CD4-positive, CD25-positive, alpha-beta regulatory T cell (primary cell): Measurements from ENCODE around the gene JMJD1C. TPM values are rescaled to one million over a fixed set of nuclear protein-coding genes. Genes with fewer than 3 reads are reported as not detected.

Experiments used
- ATAC-seq, 2 donors: fragments of 150-1000 bp; cut with Tn5 transposase; one replicate each; pipeline ENCODE4 v1.10.0; 2021; ENCODE audit warnings: low read depth in 2 of 2, moderate number of reproducible peaks in 2 of 2, moderate library complexity in 1 of 2
- DNase-seq, 3 donors: peaks; one replicate each; pipeline versions ENCODE4 v3.0.0 to v3.0.0-alpha.2; 2012 to 2022; ENCODE audit warnings: mixed read lengths in 1 of 3
- H3K27ac ChIP-seq: one replicate; pipeline ENCODE4 v1.7.0; 2013; ENCODE audit warnings: mild to moderate bottlenecking, low read length; ENCODE audit not compliant: insufficient read depth, poor library complexity, severe bottlenecking
- H3K27me3 ChIP-seq: one replicate; pipeline ENCODE4 v1.7.0; 2013; ENCODE audit warnings: low read length; ENCODE audit not compliant: control insufficient read depth, insufficient read depth
- H3K36me3 ChIP-seq: one replicate; pipeline ENCODE4 v1.7.0; 2013; ENCODE audit warnings: mild to moderate bottlenecking, low read length, moderate library complexity; ENCODE audit not compliant: control insufficient read depth, insufficient read depth
- H3K4me1 ChIP-seq: 2 replicates; pipeline ENCODE4 v1.7.0; 2013; ENCODE audit warnings: mild to moderate bottlenecking, low read length; ENCODE audit not compliant: insufficient read depth, control insufficient read depth, poor library complexity, severe bottlenecking
- H3K4me3 ChIP-seq: one replicate; pipeline ENCODE4 v1.7.0; 2013; ENCODE audit warnings: low read depth, mild to moderate bottlenecking, low read length, moderate library complexity
- H3K9me3 ChIP-seq, 2 experiments: 1 replicate in 1 of 2; 2 replicates in 1 of 2; pipeline ENCODE4 v1.7.0; 2013; ENCODE audit warnings: low read length in 2 of 2, mild to moderate bottlenecking in 1 of 2, moderate library complexity in 1 of 2; ENCODE audit not compliant: control insufficient read depth in 2 of 2
- H3K27ac Mint-ChIP-seq, 3 donors: one replicate each; pipeline ENCODE4 v1.8.0; 2020 to 2022; ENCODE audit warnings: mild to moderate bottlenecking in 3 of 3, mixed read lengths in 3 of 3, moderate library complexity in 2 of 3
- H3K27me3 Mint-ChIP-seq: one replicate; pipeline ENCODE4 v1.8.0; 2022; ENCODE audit warnings: mild to moderate bottlenecking, mixed read lengths
- H3K36me3 Mint-ChIP-seq: one replicate; pipeline ENCODE4 v1.8.0; 2020; ENCODE audit warnings: mixed read lengths
- H3K4me1 Mint-ChIP-seq, 4 donors: one replicate each; pipeline ENCODE4 v1.8.0; 2020 to 2022; ENCODE audit warnings: mixed read lengths in 4 of 4, mild to moderate bottlenecking in 1 of 4
- H3K4me3 Mint-ChIP-seq, 4 donors: one replicate each; pipeline ENCODE4 v1.8.0; 2020 to 2022; ENCODE audit warnings: mild to moderate bottlenecking in 4 of 4, mixed read lengths in 4 of 4, moderate library complexity in 3 of 4
- H3K9me3 Mint-ChIP-seq, 7 donors: one replicate each; pipeline ENCODE4 v1.8.0; 2020 to 2022; ENCODE audit warnings: mixed read lengths in 7 of 7, mild to moderate bottlenecking in 3 of 7, moderate library complexity in 2 of 7
- polyA plus RNA-seq, 4 donors: library from polyadenylated mRNA; unstranded; fragments of 300-500 nt; fragmentation: Illumina TruSeq; gene quantifications; one replicate each; pipeline ENCODE4 v1.2.3, GENCODE V29; 2021
- total RNA-seq: library from RNA; stranded (reverse); gene quantifications from one replicate; pipeline ENCODE4 v1.2.3, GENCODE V29; 2022

JMJD1C gene
- 222 TPM for total RNA-seq
- 10 to 100 TPM; 35.5 to 48.9 (median 41.8) TPM for polyA plus RNA-seq

DNA sequence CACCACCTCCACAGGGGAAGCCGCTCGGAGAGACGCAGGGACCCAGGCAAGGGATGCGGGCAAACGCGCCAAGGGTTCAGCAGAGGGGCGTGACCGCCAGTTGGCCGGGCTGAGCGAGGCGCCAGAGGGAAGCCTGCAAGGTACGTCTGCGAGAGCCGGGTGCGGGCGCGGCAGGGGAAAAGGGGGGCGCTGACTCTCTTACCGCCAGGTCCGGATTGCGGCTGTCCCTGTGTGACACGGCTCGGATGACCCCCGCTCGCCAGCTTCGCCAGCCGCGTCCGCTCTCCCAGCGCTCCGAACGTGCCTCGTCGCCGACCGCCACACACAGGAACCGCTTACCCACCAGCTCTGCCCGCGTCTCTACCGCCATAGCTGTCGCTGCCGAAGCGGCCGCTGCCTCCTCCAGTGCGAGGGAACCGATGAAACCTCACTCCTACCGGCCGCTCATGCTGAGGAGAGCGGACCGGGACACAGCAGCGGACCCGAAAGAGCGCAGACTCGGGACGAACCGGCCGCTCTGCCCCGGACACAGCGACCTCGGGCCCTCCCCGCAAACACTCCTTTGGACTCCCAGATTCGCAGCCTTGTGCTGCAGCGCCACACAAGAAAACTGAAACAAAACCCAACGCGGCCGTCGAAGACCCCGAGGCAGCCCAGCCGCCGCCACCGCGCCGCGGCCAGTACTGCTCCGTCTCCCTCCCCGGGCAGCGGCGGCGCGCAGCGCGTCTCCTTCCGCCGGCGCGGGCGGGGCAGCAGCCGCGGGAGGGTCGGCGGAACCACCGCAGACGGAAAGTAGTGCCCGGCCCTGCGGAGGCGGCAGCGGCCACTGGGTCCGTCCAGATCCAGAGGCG lies at the start of gene JMJD1C:
JMJD1C (minus strand) TSS at position 685 of the 851 bp plus-strand sequence; CDS start at position 370, 315 bp downstream.
- peaks cover 20 to 41% (median 24%) of the 10 kb centered on the region in 4 donors for H3K4me1 Mint-ChIP-seq
- H3K4me3 Mint-ChIP-seq: peak within 1 kb of the TSS; percentile 89 to 98 (median 93)
- peaks cover 11% of the 10 kb centered on the region for H3K4me1 ChIP-seq
- H3K27ac ChIP-seq: peak within 1 kb of the TSS; percentile 20
- peak; percentile 66 to 73 for ATAC-seq
- H3K9me3 Mint-ChIP-seq: no peaks in the 10 kb centered on the region
- H3K27me3 ChIP-seq: no peaks in the 10 kb centered on the region
- H3K27me3 Mint-ChIP-seq: peaks cover 12% of the 10 kb centered on the region
- H3K4me3 ChIP-seq: peak within 1 kb of the TSS; percentile 76
- H3K27ac Mint-ChIP-seq: peak within 1 kb of the TSS; percentile 82 to 97 (median 93)
- no peaks in the 10 kb centered on the region for H3K36me3 Mint-ChIP-seq
- no peaks in the 10 kb centered on the region for H3K9me3 ChIP-seq
- peak; percentile 38 to 72 (median 62) for DNase-seq
- H3K36me3 ChIP-seq: no peaks in the 10 kb centered on the region

DNA sequence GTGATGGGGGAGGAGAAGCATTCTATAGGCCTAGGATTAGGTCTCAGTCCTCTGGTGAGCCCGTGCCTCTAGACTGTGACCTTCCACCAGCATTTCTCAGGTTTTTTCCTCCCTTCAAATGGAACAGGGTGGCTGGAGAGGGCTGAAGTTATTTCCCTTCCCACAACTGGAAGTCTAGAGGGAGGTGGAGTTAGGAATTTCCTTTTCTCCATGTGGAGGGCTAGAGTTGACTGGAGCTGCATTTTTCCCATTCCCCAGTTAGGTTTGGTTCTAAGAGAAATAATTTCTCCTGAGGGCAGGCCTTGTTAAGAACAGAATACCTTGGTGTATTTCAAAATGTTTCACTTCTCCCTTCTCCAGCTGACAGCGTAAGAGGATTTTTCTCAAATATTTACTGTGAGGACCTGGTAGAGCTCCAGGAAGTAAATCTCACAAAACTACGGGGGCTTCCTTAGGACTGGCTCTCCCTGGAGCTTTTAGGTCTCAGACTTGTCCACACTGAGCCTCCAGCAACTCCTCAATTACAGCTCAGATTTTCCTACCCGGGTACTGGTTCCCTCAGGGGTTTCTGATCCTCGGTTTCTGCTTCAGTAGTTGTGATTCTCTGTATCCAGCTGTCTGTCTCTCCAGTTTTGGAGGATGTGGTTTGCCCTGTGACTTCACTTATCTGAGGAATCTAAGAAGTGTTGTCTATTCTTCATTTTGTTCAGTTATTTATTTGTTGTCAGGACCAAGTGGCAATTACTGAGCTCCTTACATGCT lies 49.4 kb upstream of the JMJD1C start:
- peak overlapping the region in 2 of 3 donors; percentile 42 to 43 for H3K27ac Mint-ChIP-seq
- no peak overlapping the region for H3K27ac ChIP-seq
- peak in 1 of 2 donors; percentile 20 for ATAC-seq

DNA sequence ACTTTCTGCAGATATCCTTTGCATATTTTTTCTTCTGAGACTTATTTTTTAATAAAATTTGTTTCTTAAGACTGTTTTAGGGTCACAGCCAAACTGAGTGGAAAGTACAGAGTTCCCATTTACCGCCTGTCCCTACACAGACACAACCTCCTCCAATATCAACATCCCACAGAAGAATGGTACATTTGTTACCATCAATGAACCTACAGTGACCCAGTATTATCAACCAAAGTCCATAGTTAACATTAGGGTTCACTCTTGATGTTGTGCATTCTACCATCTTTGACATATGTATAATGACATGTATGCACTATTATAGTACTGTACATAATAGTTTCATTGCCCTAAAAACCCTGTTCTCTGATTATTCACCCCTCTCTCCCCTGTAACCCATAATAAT lies 40.8 kb upstream of the JMJD1C start:
- H3K27me3 ChIP-seq: no peaks in the 10 kb centered on the region
- Mint-ChIP-seq H3K27ac (peak overlapping the region in 1 of 3 donors; percentile 80), H3K27me3 (no peaks in the 10 kb centered on the region), H3K9me3 (peaks cover 0 to 2% (median 0%) of the 10 kb centered on the region in 7 donors), H3K4me3 (no peak overlapping the region), H3K36me3 (peaks cover 3% of the 10 kb centered on the region), H3K4me1 (peaks cover 17 to 34% (median 27%) of the 10 kb centered on the region in 4 donors)
- H3K4me3 ChIP-seq: no peak overlapping the region
- ATAC-seq (no peak), DNase-seq (no peak)
- no peaks in the 10 kb centered on the region for H3K36me3 ChIP-seq
- no peak overlapping the region for H3K27ac ChIP-seq
- no peaks in the 10 kb centered on the region for H3K9me3 ChIP-seq
- no peaks in the 10 kb centered on the region for H3K4me1 ChIP-seq

More for the DNA sequence above, 49.4 kb upstream of the JMJD1C start:
- no peaks in the 10 kb centered on the region for H3K36me3 ChIP-seq
- Mint-ChIP-seq H3K9me3 (peaks cover 0 to 4% (median 0%) of the 10 kb centered on the region in 7 donors), H3K4me1 (peaks cover 48 to 73% (median 58%) of the 10 kb centered on the region in 4 donors), H3K4me3 (no peak overlapping the region), H3K27me3 (no peaks in the 10 kb centered on the region), H3K36me3 (peaks cover 9% of the 10 kb centered on the region)
- no peaks in the 10 kb centered on the region for H3K27me3 ChIP-seq
- H3K4me1 ChIP-seq: peaks cover 34% of the 10 kb centered on the region
- H3K9me3 ChIP-seq: no peaks in the 10 kb centered on the region
- DNase-seq: peak in 1 of 3 donors; percentile 34
- no peak overlapping the region for H3K4me3 ChIP-seq

DNA sequence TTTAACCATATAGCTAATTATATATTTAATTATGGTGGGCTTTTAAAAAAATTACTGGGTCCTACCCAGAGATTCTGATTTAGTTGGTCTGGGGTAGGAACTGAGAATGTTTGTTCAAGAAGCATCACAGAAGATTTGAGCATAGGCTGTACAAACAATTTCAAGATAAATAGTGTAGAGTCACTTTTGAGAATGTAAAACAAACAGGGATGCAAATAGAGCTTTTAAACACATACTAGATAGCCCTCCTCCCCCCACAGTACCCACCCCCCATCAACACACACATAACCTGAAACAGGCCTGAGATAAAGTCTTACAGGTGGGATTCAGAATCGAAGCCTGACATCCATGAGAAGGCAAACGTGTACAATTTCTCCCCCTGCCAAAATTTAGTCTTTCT lies 39.8 kb upstream of the JMJD1C start:
- Histone ChIP-seq H3K27ac (no peak overlapping the region), H3K36me3 (no peaks in the 10 kb centered on the region), H3K27me3 (no peaks in the 10 kb centered on the region), H3K4me1 (no peaks in the 10 kb centered on the region), H3K4me3 (no peak overlapping the region), H3K9me3 (no peaks in the 10 kb centered on the region)
- Mint-ChIP-seq H3K4me3 (no peak overlapping the region), H3K36me3 (peaks cover 6% of the 10 kb centered on the region), H3K4me1 (peaks cover 12 to 32% (median 26%) of the 10 kb centered on the region in 4 donors), H3K27me3 (no peaks in the 10 kb centered on the region), H3K9me3 (peaks cover 0 to 2% (median 0%) of the 10 kb centered on the region in 7 donors), H3K27ac (no peak overlapping the region)
- no peak for ATAC-seq
- DNase-seq: no peak

DNA sequence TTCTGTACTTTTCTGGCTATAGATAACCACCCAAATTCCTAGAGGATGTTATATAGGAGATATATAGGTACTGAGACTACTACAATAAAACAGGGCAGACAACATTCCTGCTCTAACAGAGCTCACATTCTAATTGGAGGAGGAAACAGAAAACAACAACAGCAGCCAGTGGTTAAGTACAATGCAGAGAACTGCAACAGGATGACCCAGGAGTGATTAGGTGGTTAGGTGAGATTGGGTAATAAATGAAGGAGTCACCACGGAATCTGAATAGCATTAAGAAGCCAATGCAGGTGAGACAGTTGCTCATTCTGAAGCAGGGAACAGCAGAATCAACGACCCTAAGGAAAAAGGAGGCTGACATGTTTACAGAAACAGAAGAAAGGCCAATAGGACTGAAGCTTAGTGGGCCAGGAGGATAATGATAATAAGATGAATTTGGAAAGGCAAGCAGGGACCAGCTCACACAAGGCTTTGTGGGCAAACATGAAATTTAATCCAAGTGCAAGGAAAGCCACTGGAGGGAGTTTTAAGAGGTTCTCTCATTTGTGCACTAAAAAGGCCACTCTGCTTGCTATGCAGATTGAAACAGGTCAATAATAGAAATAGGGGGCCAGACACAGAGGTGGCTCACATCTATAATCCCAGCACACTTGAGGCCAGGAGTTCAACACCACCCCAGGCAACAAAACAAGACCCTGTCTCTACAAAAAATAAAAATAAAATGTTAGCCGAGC lies 38.5 kb upstream of the JMJD1C start:
- Mint-ChIP-seq H3K4me1 (peaks cover 9 to 29% (median 22%) of the 10 kb centered on the region in 4 donors), H3K4me3 (no peak overlapping the region), H3K27me3 (no peaks in the 10 kb centered on the region), H3K36me3 (peaks cover 8% of the 10 kb centered on the region), H3K27ac (peak overlapping the region in 2 of 3 donors; percentile 5 to 82), H3K9me3 (peaks cover 0 to 2% (median 0%) of the 10 kb centered on the region in 7 donors)
- no peaks in the 10 kb centered on the region for H3K27me3 ChIP-seq
- DNase-seq (no peak), ATAC-seq (no peak)
- no peak overlapping the region for H3K4me3 ChIP-seq
- no peaks in the 10 kb centered on the region for H3K4me1 ChIP-seq
- no peaks in the 10 kb centered on the region for H3K36me3 ChIP-seq
- no peaks in the 10 kb centered on the region for H3K9me3 ChIP-seq
- no peak overlapping the region for H3K27ac ChIP-seq

GRCh38 chr10:63503395-63503794 lies 37.6 kb upstream of the JMJD1C start:
- Mint-ChIP-seq H3K9me3 (peaks cover 0 to 2% (median 0%) of the 10 kb centered on the region in 7 donors), H3K4me1 (peaks cover 7 to 25% (median 17%) of the 10 kb centered on the region in 4 donors), H3K4me3 (no peak overlapping the region), H3K27ac (peak overlapping the region in 1 of 3 donors; percentile 5), H3K36me3 (peaks cover 8% of the 10 kb centered on the region), H3K27me3 (no peaks in the 10 kb centered on the region)
- Histone ChIP-seq H3K36me3 (no peaks in the 10 kb centered on the region), H3K4me1 (no peaks in the 10 kb centered on the region), H3K9me3 (no peaks in the 10 kb centered on the region), H3K27ac (no peak overlapping the region), H3K27me3 (no peaks in the 10 kb centered on the region), H3K4me3 (no peak overlapping the region)
- no peak for ATAC-seq
- DNase-seq: no peak

- no peak overlapping the region for H3K4me3 ChIP-seq
- no peak for ATAC-seq
- H3K4me1 ChIP-seq: no peaks in the 10 kb centered on the region
- peaks cover 4 to 23% (median 15%) of the 10 kb centered on the region in 4 donors for H3K4me1 Mint-ChIP-seq
- H3K27me3 Mint-ChIP-seq: no peaks in the 10 kb centered on the region
- no peaks in the 10 kb centered on the region for H3K36me3 ChIP-seq
- H3K9me3 ChIP-seq: no peaks in the 10 kb centered on the region
- H3K9me3 Mint-ChIP-seq: peaks cover 0 to 2% (median 0%) of the 10 kb centered on the region in 7 donors
- H3K27me3 ChIP-seq: no peaks in the 10 kb centered on the region
- H3K4me3 Mint-ChIP-seq: no peak overlapping the region
- peaks cover 4% of the 10 kb centered on the region for H3K36me3 Mint-ChIP-seq
- no peak for DNase-seq
- no peak overlapping the region for H3K27ac Mint-ChIP-seq
- no peak overlapping the region for H3K27ac ChIP-seq
Observed at GRCh38 chr10:63502832-63503231, 37.1 kb upstream of the JMJD1C start.
